ENCODE data around the gene SV2A. TPM values are rescaled to one million over a fixed set of nuclear protein-coding genes. Genes with fewer than 3 reads are reported as not detected.
"Not testable (repeated sequence)": the region's sequence is repeated elsewhere in the genome, so short reads cannot be mapped to it uniquely, and the experiment has no call there.

Gene SV2A
- total and polyA plus RNA-seq, 4 donors: 0.13 to 0.51 (median 0.24) TPM

- Histone ChIP-seq H3K4me3 (ENCODE audit: low read depth in 1 of 3, low read length in 3 of 3) (no peak overlapping the region), H3K36me3 (ENCODE audit: control insufficient read depth in 4 of 4, insufficient read depth in 3 of 4, low read depth in 1 of 4, low read length in 3 of 4) (no peaks in the 10 kb centered on the region), H3K27ac (ENCODE audit: low read depth in 1 of 2, low read length in 2 of 2) (no peak overlapping the region), H3K9ac (ENCODE audit: low read depth in 1 of 2, low read length in 2 of 2) (no peak overlapping the region), H3K4me1 (ENCODE audit: control insufficient read depth in 4 of 4, insufficient read depth in 4 of 4, low read length in 3 of 4) (peaks cover 0 to 7% (median 3%) of the 10 kb centered on the region in 4 donors), H3K9me3 (ENCODE audit: control insufficient read depth in 4 of 4, low read length in 3 of 4) (no peaks in the 10 kb centered on the region), H3K27me3 (ENCODE audit: control insufficient read depth in 4 of 4, insufficient read depth in 4 of 4, low read length in 3 of 4) (no peaks in the 10 kb centered on the region)
- DNase-seq (ENCODE audit: low spot score): no peak
- no peak for TF ChIP-seq RAD21 (IDR thresholded peaks at IDR 0.05)
- no peak for TF ChIP-seq EGR1 (IDR thresholded peaks at IDR 0.05; ENCODE audit: low read depth in 2 of 2)
- WGBS: 88% methylated on average over 7 of the region's 7 CpGs
Observed at GRCh38 chr1:149877211-149877946, 40.3 kb downstream of the SV2A start.

- not testable (repeated sequence) for DNase-seq (ENCODE audit: low spot score); H3K4me3 ChIP-seq (ENCODE audit: low read depth in 1 of 3, low read length in 3 of 3); H3K36me3 ChIP-seq (ENCODE audit: control insufficient read depth in 4 of 4, insufficient read depth in 3 of 4, low read depth in 1 of 4, low read length in 3 of 4); H3K9me3 ChIP-seq (ENCODE audit: control insufficient read depth in 4 of 4, low read length in 3 of 4); H3K9ac ChIP-seq (ENCODE audit: low read depth in 1 of 2, low read length in 2 of 2); H3K4me1 ChIP-seq (ENCODE audit: control insufficient read depth in 4 of 4, insufficient read depth in 4 of 4, low read length in 3 of 4); H3K27ac ChIP-seq (ENCODE audit: low read depth in 1 of 2, low read length in 2 of 2); H3K27me3 ChIP-seq (ENCODE audit: control insufficient read depth in 4 of 4, insufficient read depth in 4 of 4, low read length in 3 of 4)
- WGBS: no CpG with 5 or more reads among the region's 4 CpGs
Observed at GRCh38 chr1:149873060-149873459, 44.6 kb downstream of the SV2A start.

GRCh38 chr1:149866887-149867286 is 50.8 kb downstream of the SV2A start:
- not testable (repeated sequence) for H3K9ac ChIP-seq (ENCODE audit: low read depth in 1 of 2, low read length in 2 of 2); H3K4me3 ChIP-seq (ENCODE audit: low read depth in 1 of 3, low read length in 3 of 3); H3K9me3 ChIP-seq (ENCODE audit: control insufficient read depth in 4 of 4, low read length in 3 of 4); H3K27me3 ChIP-seq (ENCODE audit: control insufficient read depth in 4 of 4, insufficient read depth in 4 of 4, low read length in 3 of 4); H3K4me1 ChIP-seq (ENCODE audit: control insufficient read depth in 4 of 4, insufficient read depth in 4 of 4, low read length in 3 of 4); H3K27ac ChIP-seq (ENCODE audit: low read depth in 1 of 2, low read length in 2 of 2); DNase-seq (ENCODE audit: low spot score); H3K36me3 ChIP-seq (ENCODE audit: control insufficient read depth in 4 of 4, insufficient read depth in 3 of 4, low read depth in 1 of 4, low read length in 3 of 4)
- no CpG with 5 or more reads among the region's 2 CpGs for WGBS

GRCh38 chr1:149861497-149862054 is 56.1 kb downstream of the SV2A start:
- H3K4me3 ChIP-seq (ENCODE audit: low read depth in 1 of 3, low read length in 3 of 3); H3K27me3 ChIP-seq (ENCODE audit: control insufficient read depth in 4 of 4, insufficient read depth in 4 of 4, low read length in 3 of 4); H3K9me3 ChIP-seq (ENCODE audit: control insufficient read depth in 4 of 4, low read length in 3 of 4); H3K36me3 ChIP-seq (ENCODE audit: control insufficient read depth in 4 of 4, insufficient read depth in 3 of 4, low read depth in 1 of 4, low read length in 3 of 4); H3K27ac ChIP-seq (ENCODE audit: low read depth in 1 of 2, low read length in 2 of 2); H3K9ac ChIP-seq (ENCODE audit: low read depth in 1 of 2, low read length in 2 of 2); H3K4me1 ChIP-seq (ENCODE audit: control insufficient read depth in 4 of 4, insufficient read depth in 4 of 4, low read length in 3 of 4); DNase-seq (ENCODE audit: low spot score): not testable (repeated sequence)
- WGBS: no CpG with 5 or more reads among the region's 32 CpGs

- no CpG with 5 or more reads among the region's 55 CpGs for WGBS
- not testable (repeated sequence) for H3K27ac ChIP-seq (ENCODE audit: low read depth in 1 of 2, low read length in 2 of 2); H3K27me3 ChIP-seq (ENCODE audit: control insufficient read depth in 4 of 4, insufficient read depth in 4 of 4, low read length in 3 of 4); H3K9me3 ChIP-seq (ENCODE audit: control insufficient read depth in 4 of 4, low read length in 3 of 4); H3K9ac ChIP-seq (ENCODE audit: low read depth in 1 of 2, low read length in 2 of 2); H3K4me3 ChIP-seq (ENCODE audit: low read depth in 1 of 3, low read length in 3 of 3); DNase-seq (ENCODE audit: low spot score); H3K4me1 ChIP-seq (ENCODE audit: control insufficient read depth in 4 of 4, insufficient read depth in 4 of 4, low read length in 3 of 4); H3K36me3 ChIP-seq (ENCODE audit: control insufficient read depth in 4 of 4, insufficient read depth in 3 of 4, low read depth in 1 of 4, low read length in 3 of 4)
Observed at GRCh38 chr1:149860684-149861496, 56.8 kb downstream of the SV2A start.

- not testable (repeated sequence) for H3K4me3 ChIP-seq (ENCODE audit: low read depth in 1 of 3, low read length in 3 of 3); DNase-seq (ENCODE audit: low spot score); H3K9me3 ChIP-seq (ENCODE audit: control insufficient read depth in 4 of 4, low read length in 3 of 4); H3K27ac ChIP-seq (ENCODE audit: low read depth in 1 of 2, low read length in 2 of 2); H3K4me1 ChIP-seq (ENCODE audit: control insufficient read depth in 4 of 4, insufficient read depth in 4 of 4, low read length in 3 of 4); H3K9ac ChIP-seq (ENCODE audit: low read depth in 1 of 2, low read length in 2 of 2); H3K36me3 ChIP-seq (ENCODE audit: control insufficient read depth in 4 of 4, insufficient read depth in 3 of 4, low read depth in 1 of 4, low read length in 3 of 4); H3K27me3 ChIP-seq (ENCODE audit: control insufficient read depth in 4 of 4, insufficient read depth in 4 of 4, low read length in 3 of 4)
- no CpG with 5 or more reads among the region's 15 CpGs for WGBS
Observed at GRCh38 chr1:149860271-149860670, 57.4 kb downstream of the SV2A start.

Data from liver (tissue), 9 donors.